GM12873 (cell line): Measurements from ENCODE around the gene PWWP2B.
A peak's percentile ranks its signal among the peaks of the same experiment; 100 is the strongest.

Source experiments
- CTCF ChIP-seq: IDR thresholded peaks from 2 replicates; pipeline ENCODE4 v1.5.1; 2012; ENCODE audit warnings: low read depth, mild to moderate bottlenecking, moderate library complexity, low read length, control low read depth; ENCODE audit not compliant: insufficient read depth; ENCODE audit errors: missing control alignments

The PWWP2B gene

GRCh38 chr10:132357286-132358058 is 39.5 kb upstream of the PWWP2B start:
- no peak for TF ChIP-seq CTCF

- no peak for TF ChIP-seq CTCF
Observed at GRCh38 chr10:132359305-132360040, 37.5 kb upstream of the PWWP2B start.

- TF ChIP-seq CTCF = peak; percentile 77
Observed at GRCh38 chr10:132360766-132361447, 36.1 kb upstream of the PWWP2B start.

GRCh38 chr10:132361581-132362101 is 35.4 kb upstream of the PWWP2B start:
- TF ChIP-seq CTCF = no peak

GRCh38 chr10:132362151-132362611 is 34.8 kb upstream of the PWWP2B start:
- no peak for TF ChIP-seq CTCF

GRCh38 chr10:132363376-132363775 is 33.6 kb upstream of the PWWP2B start:
- TF ChIP-seq CTCF = no peak

GRCh38 chr10:132363921-132364593 is 32.9 kb upstream of the PWWP2B start:
- TF ChIP-seq CTCF = no peak
